ENCODE measurements around the gene NACC2. TPM values are rescaled to one million over a fixed set of nuclear protein-coding genes. Genes with fewer than 3 reads are reported as not detected.
A peak's percentile ranks its signal among the peaks of the same experiment; 100 is the strongest.

Gene NACC2
- polyA plus RNA-seq, 3 donors: 8.1 to 32.4 (median 8.7) TPM

DNA sequence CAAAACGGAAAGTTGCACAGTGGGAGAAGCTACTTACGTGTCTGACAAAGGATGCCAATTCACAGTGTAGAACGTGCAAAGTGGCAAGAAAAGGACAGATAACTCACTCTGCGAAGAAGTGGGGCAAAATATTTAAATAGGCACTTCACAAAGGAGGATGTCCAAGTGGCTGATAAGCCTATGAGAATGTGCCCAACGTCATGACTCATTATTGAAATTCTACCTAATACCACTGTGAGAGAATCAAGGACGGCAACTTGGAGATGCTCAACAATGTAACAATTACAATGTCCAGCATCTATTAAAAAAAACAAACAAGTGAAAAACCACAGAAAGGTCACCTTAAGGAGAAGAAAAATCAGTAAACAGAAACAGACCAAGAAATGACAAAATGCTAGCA is 59.0 kb downstream of the NACC2 start:
- H2AFZ ChIP-seq (ENCODE audit: insufficient read depth, low read depth, low read length, poor library complexity, severe bottlenecking): no peak overlapping the region
- peaks cover 40 to 43% of the 10 kb centered on the region in 2 donors for H3K4me1 ChIP-seq (ENCODE audit: control insufficient read depth in 1 of 2, insufficient read depth in 2 of 2, low read length in 2 of 2)
- no peak overlapping the region for H3K27ac ChIP-seq (ENCODE audit: low read depth in 1 of 2, low read length in 2 of 2)
- intact Hi-C loops (cut with micrococcal nuclease): loop anchor here in 1 of 2 donors (5.0 kb wide), 1 partner anchor 44 kb away; no protein-coding TSS in a partner anchor
- H3K79me2 ChIP-seq (ENCODE audit: insufficient read depth, low read length): peaks cover 100% of the 10 kb centered on the region
- H3K9me3 ChIP-seq (replicated peaks in 1 of 2; ENCODE audit: control insufficient read depth in 1 of 2, insufficient read depth in 1 of 2, low read length in 2 of 2): peaks cover 8 to 9% of the 10 kb centered on the region in 2 donors
- no peak overlapping the region for H3K4me3 Mint-ChIP-seq
- H3K27me3 Mint-ChIP-seq (ENCODE audit: low read depth in 3 of 3): peaks cover 0 to 2% (median 0%) of the 10 kb centered on the region in 3 donors
- peaks cover 56 to 72% of the 10 kb centered on the region in 2 donors for H3K36me3 Mint-ChIP-seq
- H3K4me3 ChIP-seq (replicated peaks in 1 of 3; ENCODE audit: low read depth in 2 of 3, low read length in 3 of 3): no peak overlapping the region
- peaks cover 9 to 53% of the 10 kb centered on the region in 2 donors for H3K36me3 ChIP-seq (replicated peaks in 1 of 2; ENCODE audit: control insufficient read depth in 1 of 2, insufficient read depth in 2 of 2, low read length in 2 of 2)
- H3K4me1 Mint-ChIP-seq: peaks cover 52% of the 10 kb centered on the region
- DNase-seq: no peak
- H4K20me1 ChIP-seq (ENCODE audit: insufficient read depth, low read length): peaks cover 98% of the 10 kb centered on the region
- no peak overlapping the region for H3K4me2 ChIP-seq (replicated peaks; ENCODE audit: extremely low read depth, low read length, poor library complexity, severe bottlenecking)
- peaks cover 18 to 28% (median 23%) of the 10 kb centered on the region in 7 donors for H3K9me3 Mint-ChIP-seq
- no peak for TF ChIP-seq CTCF (IDR thresholded peaks at IDR 0.05)
- no peak overlapping the region for H3K9ac ChIP-seq (ENCODE audit: insufficient read depth, low read length, poor library complexity, severe bottlenecking)
- WGBS (ENCODE audit: insufficient coverage): 93% methylated on average over 2 of the region's 6 CpGs
- H3K27ac Mint-ChIP-seq: no peak overlapping the region
- H3K27me3 ChIP-seq (ENCODE audit: control insufficient read depth in 2 of 2, insufficient read depth in 2 of 2, low read length in 2 of 2): no peaks in the 10 kb centered on the region

DNA sequence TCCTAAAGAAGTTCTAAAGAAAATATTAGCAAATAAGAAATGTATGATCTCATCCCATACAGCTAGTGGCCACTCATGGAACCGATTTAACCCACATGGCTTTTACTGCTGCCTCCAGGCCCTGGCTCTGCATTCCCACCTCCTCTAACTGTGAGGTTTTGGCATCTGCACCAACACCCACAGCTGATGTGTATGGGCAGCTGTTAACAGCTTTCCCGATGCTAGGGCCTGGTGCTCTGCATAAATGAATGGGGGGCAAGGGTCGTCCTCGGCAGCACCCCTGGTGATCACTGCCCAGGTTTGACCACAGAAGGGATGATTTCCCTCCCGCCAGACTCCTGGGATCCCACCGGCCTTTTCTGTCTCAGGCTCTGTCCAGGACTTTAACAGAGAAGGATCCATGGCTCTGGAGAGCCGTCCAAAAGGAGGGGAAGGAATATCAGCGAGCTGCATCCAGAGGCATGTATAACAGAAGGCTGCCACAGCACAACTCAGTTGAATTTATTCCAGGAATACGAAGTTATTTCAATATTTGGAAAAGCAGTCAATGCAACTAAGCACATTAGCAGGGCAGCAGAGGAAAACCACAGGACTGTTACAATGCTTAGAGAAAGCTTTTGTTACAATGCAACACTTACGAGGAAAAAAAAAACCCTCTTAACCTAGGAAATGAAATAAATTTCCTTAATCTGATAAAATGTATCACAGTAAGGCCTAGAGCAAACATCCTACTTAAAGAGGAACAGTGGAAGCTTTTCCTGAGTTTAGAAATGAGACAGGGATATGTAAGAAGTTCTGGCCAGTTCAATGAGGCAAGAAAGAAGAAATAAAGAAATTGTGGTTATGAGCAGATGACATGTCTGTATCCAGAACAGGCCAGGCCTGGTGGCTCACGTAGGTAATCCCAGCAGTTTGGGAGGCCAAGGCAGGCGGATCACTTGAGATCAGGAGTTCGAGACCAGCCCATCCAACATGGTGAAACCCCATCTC is 63.1 kb downstream of the NACC2 start:
- peaks cover 100% of the 10 kb centered on the region for H3K79me2 ChIP-seq (ENCODE audit: insufficient read depth, low read length)
- Mint-ChIP-seq H3K4me1 (peaks cover 54% of the 10 kb centered on the region), H3K27me3 (ENCODE audit: low read depth in 3 of 3) (no peaks in the 10 kb centered on the region), H3K27ac (peak overlapping the region; percentile 65 to 93 (median 78)), H3K36me3 (peaks cover 54 to 80% of the 10 kb centered on the region in 2 donors), H3K4me3 (no peak overlapping the region), H3K9me3 (peaks cover 3 to 15% (median 8%) of the 10 kb centered on the region in 7 donors)
- peak in 1 of 3 donors; percentile 29 for DNase-seq
- intact Hi-C loops (cut with micrococcal nuclease): no loop called here
- peaks cover 37 to 47% of the 10 kb centered on the region in 2 donors for H3K4me1 ChIP-seq (ENCODE audit: control insufficient read depth in 1 of 2, insufficient read depth in 2 of 2, low read length in 2 of 2)
- peaks cover 25 to 51% of the 10 kb centered on the region in 2 donors for H3K36me3 ChIP-seq (replicated peaks in 1 of 2; ENCODE audit: control insufficient read depth in 1 of 2, insufficient read depth in 2 of 2, low read length in 2 of 2)
- H3K4me3 ChIP-seq (replicated peaks in 1 of 3; ENCODE audit: low read depth in 2 of 3, low read length in 3 of 3): no peak overlapping the region
- H3K9ac ChIP-seq (ENCODE audit: insufficient read depth, low read length, poor library complexity, severe bottlenecking): no peak overlapping the region
- H3K4me2 ChIP-seq (replicated peaks; ENCODE audit: extremely low read depth, low read length, poor library complexity, severe bottlenecking): no peak overlapping the region
- TF ChIP-seq CTCF (IDR thresholded peaks at IDR 0.05): no peak
- peaks cover 100% of the 10 kb centered on the region for H4K20me1 ChIP-seq (ENCODE audit: insufficient read depth, low read length)
- peak overlapping the region; percentile 47 to 67 for H3K27ac ChIP-seq (ENCODE audit: low read depth in 1 of 2, low read length in 2 of 2)
- WGBS (ENCODE audit: insufficient coverage): 47% methylated on average over 6 of the region's 13 CpGs
- no peak overlapping the region for H2AFZ ChIP-seq (ENCODE audit: insufficient read depth, low read depth, low read length, poor library complexity, severe bottlenecking)
- H3K27me3 ChIP-seq (ENCODE audit: control insufficient read depth in 2 of 2, insufficient read depth in 2 of 2, low read length in 2 of 2): no peaks in the 10 kb centered on the region
- H3K9me3 ChIP-seq (replicated peaks in 1 of 2; ENCODE audit: control insufficient read depth in 1 of 2, insufficient read depth in 1 of 2, low read length in 2 of 2): peaks cover 0 to 8% of the 10 kb centered on the region in 2 donors

Data from CD14-positive monocyte (primary cell).